GM21528 (cell line): ENCODE results near the gene CLN5.
"Not testable (repeated sequence)": the region's sequence is repeated elsewhere in the genome, so short reads cannot be mapped to it uniquely, and the experiment has no call there.

Experiments
- ATAC-seq: cut with Tn5 transposase; IDR thresholded peaks from one replicate; pipeline ENCODE4 v1.9.1; 2021; ENCODE audit warnings: mild to moderate bottlenecking, moderate library complexity; ENCODE audit not compliant: unreplicated experiment, low FRiP score

CLN5 gene

DNA sequence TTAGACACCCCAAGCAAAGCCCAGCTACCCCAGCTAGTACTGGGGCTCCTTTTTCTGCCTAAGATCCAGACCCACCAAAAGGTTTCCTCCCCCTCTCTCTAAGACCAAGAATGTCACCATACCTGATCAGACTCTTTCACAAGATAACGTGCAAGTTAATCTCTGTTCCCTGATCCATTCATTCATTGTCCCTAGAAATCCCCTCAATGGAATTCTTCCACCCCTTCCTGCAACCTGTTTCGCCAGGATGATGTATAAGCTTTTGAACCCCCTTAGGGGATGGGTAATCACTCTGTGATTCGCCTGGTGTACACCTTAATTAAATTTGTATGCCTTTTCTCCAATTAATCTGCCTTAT is 17.3 kb upstream of the CLN5 start:
- no peak for ATAC-seq

DNA sequence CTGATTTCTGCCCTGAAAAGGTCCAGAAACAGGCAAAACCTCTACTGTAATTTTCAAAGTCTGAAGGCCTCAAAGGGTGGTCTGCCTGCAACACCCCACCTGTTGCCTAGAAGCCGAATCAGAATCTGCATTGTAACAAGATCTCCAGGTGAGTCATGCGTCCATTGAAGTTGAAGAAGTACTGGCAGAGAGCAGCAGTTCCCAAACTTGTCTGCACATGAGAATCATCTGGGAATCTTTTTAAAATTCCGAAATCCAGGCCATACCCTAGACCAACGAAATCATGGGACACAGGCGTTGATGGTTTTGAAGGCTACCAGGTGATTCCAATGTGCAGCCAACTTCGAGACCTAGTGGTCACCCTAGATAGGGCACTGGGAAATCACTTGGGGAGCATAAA is 16.0 kb upstream of the CLN5 start:
- no peak for ATAC-seq

DNA sequence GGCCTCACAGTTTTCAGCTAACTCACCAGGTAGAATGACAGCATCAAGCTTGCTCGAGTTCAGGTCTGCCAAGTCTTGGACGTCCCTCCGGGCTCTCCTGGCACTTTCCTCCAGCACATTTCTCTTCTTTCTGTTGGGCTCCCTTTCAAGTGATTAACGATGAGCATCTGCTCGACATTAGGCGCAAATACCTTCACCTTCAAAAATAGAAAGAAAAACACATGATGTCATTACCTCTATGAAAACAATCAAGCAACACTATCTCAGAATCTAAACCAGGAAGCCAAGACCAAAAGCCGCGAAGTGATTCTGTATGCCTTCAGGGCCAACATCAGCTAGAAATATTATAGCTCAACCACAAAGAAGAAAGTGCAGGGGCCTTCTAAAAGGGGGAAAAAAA is 15.4 kb upstream of the CLN5 start:
- no peak for ATAC-seq

DNA sequence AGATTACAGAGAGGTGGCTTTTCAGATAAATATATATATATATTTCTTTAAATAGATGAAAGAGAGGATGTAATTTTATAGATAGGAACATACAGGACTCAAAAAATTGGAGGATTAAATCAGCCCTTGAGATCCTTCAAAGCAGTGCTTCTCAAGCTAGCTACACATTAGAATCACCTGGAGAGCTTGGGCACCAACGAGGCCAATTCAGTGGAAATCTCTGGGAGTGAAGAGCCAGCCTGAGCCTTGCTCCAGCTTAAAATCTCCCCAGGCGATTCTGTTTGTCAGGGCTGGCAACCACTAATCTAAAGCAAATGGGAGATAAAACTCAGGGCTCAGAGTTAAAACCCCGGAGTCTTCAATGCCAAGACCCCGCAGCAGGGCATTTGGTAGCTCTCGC is 15.0 kb upstream of the CLN5 start:
- no peak for ATAC-seq

DNA sequence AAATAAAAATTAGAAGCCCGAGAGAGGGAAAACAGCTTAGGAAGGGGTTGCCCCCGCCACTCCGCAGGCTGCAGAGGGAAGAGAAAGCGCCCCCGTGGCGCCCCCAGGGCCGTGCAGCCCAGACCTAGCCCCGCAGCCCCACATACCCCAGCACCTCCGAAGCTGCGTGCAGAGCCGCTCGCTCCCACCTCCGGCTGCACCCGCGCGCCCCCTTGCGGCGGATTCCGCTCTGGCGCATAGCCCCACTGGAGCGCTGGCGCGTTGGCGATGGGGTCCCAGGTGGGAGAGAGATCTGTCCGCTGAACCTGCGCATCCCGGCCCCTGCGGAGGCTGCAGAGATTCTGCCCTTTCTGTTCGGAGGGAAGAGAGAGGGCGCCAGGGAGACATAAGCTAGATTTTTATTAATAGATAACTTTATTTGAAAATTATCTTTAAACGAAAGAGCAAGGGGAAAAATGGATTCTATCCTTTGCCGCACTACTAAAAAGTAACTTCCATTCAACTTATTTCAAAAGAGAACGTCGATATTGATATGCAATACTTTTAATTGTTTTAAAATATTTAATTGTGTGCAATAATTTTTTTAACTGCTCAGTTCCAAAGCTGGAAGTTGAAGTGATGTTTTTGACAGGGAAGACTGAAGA is 11.7 kb upstream of the CLN5 start:
- ATAC-seq, result peak; percentile 99

DNA sequence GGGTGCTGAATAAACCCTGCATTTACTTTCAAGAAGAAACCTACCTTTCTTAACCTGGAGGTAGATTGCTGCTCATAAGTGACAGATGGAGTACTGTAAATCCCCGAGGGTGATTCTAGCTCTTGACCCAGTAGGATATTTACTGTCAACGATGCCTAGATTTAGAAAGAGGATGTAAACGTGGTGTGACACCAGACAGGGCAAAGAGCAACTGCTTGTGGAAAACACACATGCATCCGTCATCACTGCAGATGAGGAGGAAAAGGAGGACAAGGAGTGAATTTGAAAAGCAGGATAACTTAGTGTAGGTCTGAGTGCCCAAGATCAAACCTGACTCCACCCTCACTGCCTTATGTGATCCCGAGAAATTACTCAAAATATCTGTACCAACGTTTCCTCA is 9.8 kb upstream of the CLN5 start:
- ATAC-seq, result no peak

DNA sequence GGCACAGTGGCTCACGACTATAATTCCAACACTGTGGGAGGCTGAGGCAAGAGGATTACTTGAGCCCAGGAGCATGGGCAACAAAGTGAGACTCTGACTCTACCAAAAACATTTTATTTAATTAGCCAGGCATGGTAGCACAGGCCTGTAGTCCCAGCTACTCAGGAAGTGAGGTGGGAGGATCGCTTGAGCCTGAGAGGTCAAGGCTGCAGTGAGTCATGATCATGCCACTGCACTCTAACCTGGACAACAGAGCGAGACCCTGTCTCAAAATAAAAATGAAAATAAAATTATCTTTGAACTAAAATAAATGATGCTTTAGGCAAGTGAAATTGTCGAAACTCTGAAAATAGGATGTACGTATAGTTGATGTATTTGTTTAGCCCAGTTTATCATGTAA is 8.2 kb upstream of the CLN5 start:
- no peak for ATAC-seq

DNA sequence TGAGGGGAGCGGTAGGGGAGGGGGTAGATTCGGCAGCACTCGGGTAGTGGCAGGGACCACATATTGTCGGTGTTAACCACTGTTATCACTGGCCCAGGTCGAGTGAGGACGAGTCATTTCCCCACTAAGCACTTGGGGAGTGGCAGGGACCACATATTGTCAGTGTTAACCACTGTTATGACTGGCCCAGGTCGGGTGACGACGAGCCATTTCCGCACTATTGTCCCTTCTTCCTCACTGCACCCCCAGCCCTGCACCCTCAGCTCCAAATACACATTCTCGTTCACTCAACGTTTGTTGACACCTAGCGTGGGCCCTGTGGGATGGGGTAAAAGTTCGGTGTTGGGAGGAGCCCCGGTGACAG is 467 bp upstream of the CLN5 start:
- peak; percentile 54 for ATAC-seq

DNA sequence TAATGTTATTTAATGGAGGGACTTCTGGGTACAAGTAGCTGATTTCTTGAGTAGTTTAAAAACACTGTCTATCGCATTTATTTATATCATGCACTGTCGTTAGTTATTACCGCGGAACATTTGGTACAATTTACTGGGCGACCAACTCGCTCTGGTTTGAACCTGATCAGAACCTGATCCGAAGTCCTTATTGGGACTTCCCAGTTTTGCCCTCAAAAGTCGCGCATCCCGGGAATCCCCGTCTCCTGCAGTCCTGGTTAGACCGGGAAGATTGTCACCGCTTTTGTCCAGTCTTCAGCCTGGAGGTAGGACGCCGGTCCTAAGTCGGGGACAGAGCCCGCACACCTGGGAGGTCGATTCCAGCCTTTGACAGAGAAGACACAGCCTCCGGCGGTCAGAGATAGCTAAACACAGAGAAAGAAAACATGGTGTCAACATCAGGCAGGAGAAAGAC is 694 bp downstream of the CLN5 start:
- no peak for ATAC-seq

DNA sequence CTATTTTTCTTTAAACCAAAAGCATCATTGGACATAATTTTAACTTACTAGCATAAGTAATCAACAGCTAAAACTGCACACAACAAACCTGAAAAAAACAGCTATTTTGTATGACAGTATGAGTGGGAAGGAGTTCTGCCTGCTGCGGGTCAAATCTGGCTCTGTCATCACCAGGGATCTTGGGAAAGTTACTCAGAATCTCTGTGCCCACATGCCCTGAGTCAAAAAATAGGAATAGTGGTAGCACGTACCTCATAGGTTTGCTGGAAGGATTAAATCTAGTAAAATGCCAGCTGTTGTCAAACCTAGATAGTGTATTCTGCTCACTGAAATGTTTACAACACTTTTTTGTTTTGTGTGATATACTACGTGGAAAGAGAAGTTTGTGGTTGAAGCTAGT is 1.1 kb downstream of the CLN5 start:
- no peak for ATAC-seq

DNA sequence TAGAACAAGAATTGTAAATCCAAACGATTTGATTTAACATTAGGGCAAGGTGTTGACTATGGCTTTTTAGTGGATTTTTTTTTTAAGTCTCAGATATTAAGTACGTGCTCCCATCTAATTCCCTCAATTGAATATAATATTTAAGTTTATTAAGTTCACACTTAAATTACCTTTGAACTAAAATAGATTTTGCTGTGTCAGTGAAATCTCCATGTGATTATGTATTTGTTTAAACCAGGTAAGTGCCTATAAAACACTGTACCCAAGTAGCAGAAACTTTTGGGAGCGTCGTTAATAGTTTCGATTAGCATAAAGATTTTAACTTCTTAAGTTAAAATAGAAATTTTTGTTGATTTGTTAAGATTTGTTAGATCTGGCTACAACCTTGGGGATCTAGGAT is 1.6 kb downstream of the CLN5 start:
- ATAC-seq, result no peak

- ATAC-seq, result no peak
These were observed 2.4 kb downstream of the CLN5 start for GRCh38 chr13:76994281-76994680.

DNA sequence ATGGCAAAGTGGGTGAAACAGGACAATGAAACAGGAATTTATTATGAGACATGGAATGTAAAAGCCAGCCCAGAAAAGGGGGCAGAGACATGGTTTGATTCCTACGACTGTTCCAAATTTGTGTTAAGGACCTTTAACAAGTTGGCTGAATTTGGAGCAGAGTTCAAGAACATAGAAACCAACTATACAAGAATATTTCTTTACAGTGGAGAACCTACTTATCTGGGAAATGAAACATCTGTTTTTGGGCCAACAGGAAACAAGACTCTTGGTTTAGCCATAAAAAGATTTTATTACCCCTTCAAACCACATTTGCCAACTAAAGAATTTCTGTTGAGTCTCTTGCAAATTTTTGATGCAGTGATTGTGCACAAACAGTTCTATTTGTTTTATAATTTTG is 8.6 kb downstream of the CLN5 start:
- ATAC-seq, result no peak

DNA sequence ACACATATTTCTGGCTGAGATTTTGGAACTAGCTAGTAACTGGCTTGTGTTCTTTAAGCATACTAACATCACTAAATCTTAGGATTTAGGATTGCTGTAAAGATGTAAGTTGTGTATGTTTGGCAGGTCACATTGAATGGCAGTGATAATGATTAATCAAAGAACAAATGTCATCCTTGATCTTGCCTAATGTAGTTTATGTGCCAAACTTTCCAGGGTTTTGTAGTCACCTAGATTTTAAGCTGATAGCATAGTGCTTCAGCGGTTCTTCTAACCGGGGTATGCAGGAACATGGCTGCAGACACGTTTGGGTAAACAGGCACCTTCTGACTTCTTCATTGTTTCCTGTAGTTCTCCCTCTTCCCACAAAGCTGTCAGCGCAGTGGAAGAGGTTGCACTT is 9.7 kb downstream of the CLN5 start:
- ATAC-seq, result no peak

DNA sequence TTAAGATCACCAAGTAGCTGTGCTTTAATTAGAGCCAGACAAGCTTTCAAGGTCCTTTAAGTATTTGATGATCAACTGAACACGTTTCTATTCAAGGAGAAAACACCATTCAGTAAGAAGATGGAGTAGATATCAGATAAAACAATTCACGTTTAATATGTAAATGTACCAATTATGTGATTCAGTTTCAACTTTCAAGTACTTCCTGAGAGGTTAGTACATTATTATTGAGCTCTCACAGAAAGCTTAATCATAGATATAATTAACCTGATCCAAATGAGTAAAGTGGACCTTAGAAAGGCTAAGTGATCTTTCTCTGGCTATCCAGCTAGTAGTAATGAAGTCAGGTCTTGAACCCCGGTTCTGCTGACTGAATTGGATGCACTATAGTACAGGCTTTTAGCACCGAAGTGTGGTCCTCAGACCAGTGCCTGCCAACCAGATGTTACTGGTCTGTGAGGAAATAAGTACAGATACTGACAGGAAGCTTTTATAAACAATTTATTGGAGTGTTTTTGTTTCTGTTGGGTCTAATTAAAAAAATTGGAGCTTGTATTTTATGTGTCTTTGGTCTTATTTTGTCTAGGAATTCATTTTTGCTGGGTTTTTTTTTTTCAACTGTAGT is 10.2 kb downstream of the CLN5 start:
- ATAC-seq, result no peak

DNA sequence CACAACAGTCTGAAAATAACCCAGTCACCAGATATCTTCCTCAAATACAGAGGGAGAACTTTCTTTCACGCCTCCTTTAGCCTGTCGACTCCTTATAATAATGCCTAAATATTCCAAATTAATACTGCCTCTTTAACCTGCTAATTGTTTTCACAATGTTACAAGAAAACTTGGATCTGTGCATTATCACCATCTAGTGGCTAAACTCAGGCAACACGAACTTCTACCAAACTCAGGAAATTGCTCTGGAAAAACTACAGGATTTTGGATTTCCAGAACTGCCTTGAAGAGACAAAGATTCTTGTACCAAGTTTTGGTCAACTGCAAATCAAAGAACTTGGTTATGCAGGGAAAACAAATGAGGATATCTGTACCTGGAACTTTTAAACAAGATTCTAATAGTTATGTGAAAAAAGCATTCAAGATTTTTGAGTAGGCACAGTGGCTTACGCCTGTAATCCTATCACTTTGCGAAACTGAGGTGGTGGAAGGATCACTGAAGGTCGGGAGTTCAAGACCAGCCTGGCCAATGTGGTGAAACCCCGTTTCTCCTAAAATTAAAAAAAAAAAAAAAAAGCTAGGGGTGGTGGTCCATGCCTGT is 10.8 kb downstream of the CLN5 start:
- no peak for ATAC-seq

- ATAC-seq, result not testable (repeated sequence)
These were observed 16.5 kb downstream of the CLN5 start for GRCh38 chr13:77008337-77008736.

DNA sequence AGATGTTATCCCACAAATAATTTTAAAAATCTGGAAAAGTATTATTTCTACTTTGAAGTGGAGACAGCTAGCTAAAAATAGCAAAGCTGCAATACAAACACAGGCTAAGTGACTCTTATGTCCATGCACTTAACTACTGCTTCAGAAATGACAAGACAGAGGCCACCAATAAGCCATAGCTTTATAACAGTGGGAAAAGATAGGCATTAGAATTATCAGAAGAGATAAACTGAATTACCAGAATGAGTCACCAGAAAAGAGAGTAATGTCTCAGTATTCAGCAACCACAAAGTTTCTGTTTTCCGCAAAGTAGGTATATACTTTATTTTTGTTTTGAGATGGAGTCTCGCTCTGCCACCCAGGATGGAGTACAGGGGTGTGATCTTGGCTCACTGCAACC is 17.1 kb downstream of the CLN5 start:
- no peak for ATAC-seq

DNA sequence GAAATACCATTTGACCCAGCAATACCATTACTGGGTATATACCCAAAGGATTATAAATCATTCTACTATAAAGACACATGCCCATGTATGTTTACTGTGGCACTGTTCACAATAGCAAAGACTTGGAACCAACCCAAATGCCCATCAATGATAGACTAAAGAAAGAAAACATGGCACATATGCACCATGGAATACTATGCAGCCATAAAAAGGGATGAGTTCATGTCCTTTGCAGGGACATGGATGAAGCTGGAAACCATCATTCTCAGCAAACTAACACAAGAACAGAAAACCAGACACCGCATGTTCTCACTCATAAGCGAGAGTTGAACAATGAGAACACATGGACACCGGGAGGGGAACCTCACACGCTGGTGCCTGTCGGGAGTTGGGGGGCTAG is 17.8 kb downstream of the CLN5 start:
- ATAC-seq, result not testable (repeated sequence)

- no peak for ATAC-seq
These were observed 22.1 kb downstream of the CLN5 start for GRCh38 chr13:77013853-77014542.

- ATAC-seq, result no peak
These were observed 23.2 kb downstream of the CLN5 start for GRCh38 chr13:77014906-77015685.
